ENCODE measurements around the gene APLNR. TPM values are rescaled to one million over a fixed set of nuclear protein-coding genes. Genes with fewer than 3 reads are reported as not detected.

Gene APLNR
- total and polyA plus RNA-seq, 2 of the 8 experiments (the other 6 are each of a cell fraction or from before 2014, with no cell fraction given): 0.80 TPM; not detected in 1

- Histone ChIP-seq H3K79me1 (ENCODE audit: low read depth, low read length) (no peaks in the 10 kb centered on the region), H3K27ac (ENCODE audit: low read depth, low read length) (no peak overlapping the region), H3K18ac (ENCODE audit: extremely low read depth, low read length) (no peak overlapping the region), H3K36me3 (ENCODE audit: control insufficient read depth in 2 of 4, insufficient read depth in 4 of 4, low read length in 3 of 4) (no peaks in the 10 kb centered on the region), H4K91ac (replicated peaks; ENCODE audit: insufficient read length, low read length) (no peak overlapping the region), H3K23me2 (ENCODE audit: low read depth, low read length) (no peaks in the 10 kb centered on the region), H2BK15ac (ENCODE audit: low read length) (no peak overlapping the region), H3K79me2 (ENCODE audit: control insufficient read depth in 1 of 2, insufficient read depth in 2 of 2, low read length in 2 of 2) (no peaks in the 10 kb centered on the region), H2BK20ac (ENCODE audit: low read length) (no peak overlapping the region), H3K4ac (replicated peaks; ENCODE audit: insufficient read length, low read depth, low read length) (no peak overlapping the region), H3K4me3 (ENCODE audit: extremely low read depth in 1 of 4, insufficient read depth in 2 of 4, low read depth in 3 of 4, low read length in 4 of 4) (no peak overlapping the region), H3K56ac (replicated peaks; ENCODE audit: insufficient read length, low read depth, low read length) (no peak overlapping the region), H2BK12ac (ENCODE audit: low read depth, low read length) (no peak overlapping the region), H2AFZ (ENCODE audit: low read length) (no peak overlapping the region), H4K20me1 (replicated peaks in 1 of 2; ENCODE audit: control insufficient read depth in 1 of 2, insufficient read depth in 2 of 2, low read length in 2 of 2) (no peaks in the 10 kb centered on the region), H3K4me1 (replicated peaks in 1 of 4; ENCODE audit: control insufficient read depth in 3 of 4, insufficient read depth in 4 of 4, low read length in 3 of 4) (no peaks in the 10 kb centered on the region), H3K23ac (ENCODE audit: insufficient read length) (no peak overlapping the region), H3K27me3 (replicated peaks in 1 of 4; ENCODE audit: control insufficient read depth in 3 of 4, extremely low read depth in 1 of 4, insufficient read depth in 3 of 4, low read length in 3 of 4) (no peaks in the 10 kb centered on the region), H2BK120ac (replicated peaks; ENCODE audit: low read depth, low read length) (no peak overlapping the region), H4K8ac (ENCODE audit: extremely low read depth, insufficient read depth, low read length) (no peak overlapping the region), H2AK5ac (ENCODE audit: low read depth, low read length) (no peak overlapping the region), H3K9me3 (ENCODE audit: insufficient read depth in 2 of 2, low read depth in 1 of 2, low read length in 1 of 2) (no peaks in the 10 kb centered on the region), H3K4me2 (ENCODE audit: insufficient read depth in 1 of 2, low read depth in 2 of 2, low read length in 2 of 2) (no peak overlapping the region), H4K5ac (ENCODE audit: insufficient read length, low read depth, low read length) (no peak overlapping the region), H3K14ac (ENCODE audit: insufficient read length) (no peak overlapping the region), H3K9ac (replicated peaks in 1 of 4; ENCODE audit: extremely low read depth in 1 of 4, low read depth in 3 of 4, low read length in 3 of 4) (no peak overlapping the region), H2BK5ac (ENCODE audit: low read depth, low read length) (no peak overlapping the region)
- CTCF ChIA-PET (ENCODE audit: partially characterized antibody): interaction anchor here (0.8 to 33.7 kb wide), 4 partner anchors 8 to 130 kb away, joined by 3 to 942 read pairs (median 4); no protein-coding TSS in a partner anchor
- TF ChIP-seq POLR2A (IDR thresholded peaks at IDR 0.05; ENCODE audit: control extremely low read depth in 1 of 2, low read depth in 2 of 2, low read length in 2 of 2) (no peak), RFX5 (IDR thresholded peaks at IDR 0.05; ENCODE audit: borderline replicate concordance, low read depth, low read length) (no peak), CEBPB (IDR thresholded peaks at IDR 0.05; ENCODE audit: low read depth, low read length) (peak; percentile 10; the same call in 1 of the 2 replicates), NANOG (IDR thresholded peaks at IDR 0.05; ENCODE audit: insufficient read depth, low read depth, low read length, poor library complexity, severe bottlenecking) (no peak)
- FAIRE-seq (no peak), DNase-seq (ENCODE audit: low read depth in 1 of 2, low spot score in 2 of 2) (no peak)
- POLR2A ChIA-PET (ENCODE audit: partially characterized antibody): no interaction called here
Observed at GRCh38 chr11:57256119-57256518, 19.1 kb upstream of the APLNR start.
